Adipocyte (in vitro differentiated cells): Measurements from ENCODE around the gene LSM11.

Experiments
- DNase-seq: peaks from one replicate; pipeline ENCODE4 v3.0.0-alpha.2; 2015; ENCODE audit warnings: low read depth
- H3K27me3 ChIP-seq: replicated peaks from 2 replicates; pipeline ENCODE4 v1.7.0; 2013; ENCODE audit warnings: mild to moderate bottlenecking, low read length, moderate library complexity; ENCODE audit not compliant: control insufficient read depth, insufficient read depth
- H3K36me3 ChIP-seq: 2 replicates; pipeline ENCODE4 v1.7.0; 2013; ENCODE audit warnings: low read length, mild to moderate bottlenecking, moderate library complexity; ENCODE audit not compliant: control insufficient read depth, insufficient read depth, severe bottlenecking
- H3K4me1 ChIP-seq: 2 replicates; pipeline ENCODE4 v1.7.0; 2013; ENCODE audit warnings: mild to moderate bottlenecking, low read length, moderate library complexity; ENCODE audit not compliant: control insufficient read depth, insufficient read depth
- H3K4me3 ChIP-seq: 2 replicates; pipeline ENCODE4 v1.7.0; 2013; ENCODE audit warnings: mild to moderate bottlenecking, low read length, moderate library complexity
- H3K9ac ChIP-seq: 2 replicates; pipeline ENCODE4 v1.7.0; 2013; ENCODE audit warnings: mild to moderate bottlenecking, low read length, moderate library complexity
- H3K9me3 ChIP-seq: 2 replicates; pipeline ENCODE4 v1.7.0; 2013; ENCODE audit warnings: mild to moderate bottlenecking, low read length, moderate library complexity; ENCODE audit not compliant: control insufficient read depth

The LSM11 gene

GRCh38 chr5:157734436-157734835 is 9.1 kb upstream of the LSM11 start:
- H3K4me1 ChIP-seq, result peaks cover 6% of the 10 kb centered on the region
- H3K36me3 ChIP-seq, result peaks cover 39% of the 10 kb centered on the region
- DNase-seq, result no peak
- H3K9me3 ChIP-seq, result no peaks in the 10 kb centered on the region
- H3K27me3 ChIP-seq, result no peaks in the 10 kb centered on the region
- no peak overlapping the region for H3K9ac ChIP-seq
- no peak overlapping the region for H3K4me3 ChIP-seq

GRCh38 chr5:157735991-157736390 is 7.5 kb upstream of the LSM11 start:
- no peaks in the 10 kb centered on the region for H3K27me3 ChIP-seq
- H3K4me1 ChIP-seq, result peaks cover 6% of the 10 kb centered on the region
- no peak for DNase-seq
- H3K9me3 ChIP-seq, result no peaks in the 10 kb centered on the region
- H3K4me3 ChIP-seq, result no peak overlapping the region
- H3K36me3 ChIP-seq, result peaks cover 46% of the 10 kb centered on the region
- H3K9ac ChIP-seq, result no peak overlapping the region

GRCh38 chr5:157739388-157740228 is 3.9 kb upstream of the LSM11 start:
- Histone ChIP-seq H3K36me3 (peaks cover 43% of the 10 kb centered on the region), H3K4me3 (no peak overlapping the region), H3K27me3 (no peaks in the 10 kb centered on the region), H3K9me3 (no peaks in the 10 kb centered on the region), H3K4me1 (peaks cover 7% of the 10 kb centered on the region), H3K9ac (no peak overlapping the region)
- DNase-seq, result no peak

GRCh38 chr5:157740229-157740610 is 3.3 kb upstream of the LSM11 start:
- Histone ChIP-seq H3K27me3 (no peaks in the 10 kb centered on the region), H3K9ac (no peak overlapping the region), H3K4me1 (peaks cover 14% of the 10 kb centered on the region), H3K9me3 (no peaks in the 10 kb centered on the region), H3K36me3 (peaks cover 40% of the 10 kb centered on the region), H3K4me3 (no peak overlapping the region)
- peak; percentile 38 for DNase-seq

GRCh38 chr5:157741131-157741530 is 2.4 kb upstream of the LSM11 start:
- Histone ChIP-seq H3K4me3 (no peak overlapping the region), H3K27me3 (no peaks in the 10 kb centered on the region), H3K4me1 (peaks cover 15% of the 10 kb centered on the region), H3K9ac (no peak overlapping the region), H3K36me3 (peaks cover 32% of the 10 kb centered on the region), H3K9me3 (no peaks in the 10 kb centered on the region)
- no peak for DNase-seq

- Histone ChIP-seq H3K27me3 (no peaks in the 10 kb centered on the region), H3K9me3 (no peaks in the 10 kb centered on the region), H3K4me1 (peaks cover 26% of the 10 kb centered on the region), H3K4me3 (peak overlapping the region; percentile 86), H3K9ac (peak overlapping the region; percentile 80), H3K36me3 (peaks cover 8% of the 10 kb centered on the region)
- DNase-seq, result peak; percentile 55
Observed at GRCh38 chr5:157744051-157745011, 819 bp downstream of the LSM11 start.

GRCh38 chr5:157745041-157745456 is 1.5 kb downstream of the LSM11 start:
- Histone ChIP-seq H3K4me3 (peak overlapping the region; percentile 86), H3K9me3 (no peaks in the 10 kb centered on the region), H3K4me1 (peaks cover 29% of the 10 kb centered on the region), H3K27me3 (no peaks in the 10 kb centered on the region), H3K36me3 (peaks cover 1% of the 10 kb centered on the region), H3K9ac (peak overlapping the region; percentile 80)
- no peak for DNase-seq

- DNase-seq, result no peak
- no peaks in the 10 kb centered on the region for H3K36me3 ChIP-seq
- no peak overlapping the region for H3K4me3 ChIP-seq
- no peak overlapping the region for H3K9ac ChIP-seq
- H3K27me3 ChIP-seq, result no peaks in the 10 kb centered on the region
- peaks cover 35% of the 10 kb centered on the region for H3K4me1 ChIP-seq
- H3K9me3 ChIP-seq, result no peaks in the 10 kb centered on the region
Observed at GRCh38 chr5:157747173-157747740, 3.7 kb downstream of the LSM11 start.

- Histone ChIP-seq H3K4me1 (peaks cover 33% of the 10 kb centered on the region), H3K9me3 (no peaks in the 10 kb centered on the region), H3K36me3 (peaks cover 4% of the 10 kb centered on the region), H3K27me3 (no peaks in the 10 kb centered on the region), H3K4me3 (no peak overlapping the region), H3K9ac (peak overlapping the region; percentile 18)
- no peak for DNase-seq
Observed at GRCh38 chr5:157747766-157748700, 4.5 kb downstream of the LSM11 start.

- Histone ChIP-seq H3K4me3 (no peak overlapping the region), H3K4me1 (peaks cover 30% of the 10 kb centered on the region), H3K36me3 (peaks cover 10% of the 10 kb centered on the region), H3K9me3 (no peaks in the 10 kb centered on the region), H3K9ac (no peak overlapping the region), H3K27me3 (no peaks in the 10 kb centered on the region)
- peak; percentile 72 for DNase-seq
Observed at GRCh38 chr5:157748760-157749461, 5.4 kb downstream of the LSM11 start.
